CD4-positive, alpha-beta T cell treated with Interleukin-4 for 4 hours (primary cell): Measurements from ENCODE around the gene MYO1B.

Experiments
- DNase-seq: peaks from one replicate; pipeline ENCODE4 v3.0.0-alpha.2; 2020

MYO1B gene

GRCh38 chr2:191369034-191369433, 123.8 kb downstream of the MYO1B start:
- no peak for DNase-seq

- no peak for DNase-seq
Measured at GRCh38 chr2:191374366-191374765, 129.2 kb downstream of the MYO1B start.

GRCh38 chr2:191374939-191375338, 129.7 kb downstream of the MYO1B start:
- no peak for DNase-seq

GRCh38 chr2:191376981-191377629, 131.9 kb downstream of the MYO1B start:
- no peak for DNase-seq

GRCh38 chr2:191379375-191379774, 134.2 kb downstream of the MYO1B start:
- no peak for DNase-seq

- DNase-seq, result no peak
Measured at GRCh38 chr2:191382801-191383200, 137.6 kb downstream of the MYO1B start.

- no peak for DNase-seq
Measured at GRCh38 chr2:191383486-191383885, 138.3 kb downstream of the MYO1B start.

GRCh38 chr2:191384829-191385228, 139.6 kb downstream of the MYO1B start:
- DNase-seq, result no peak

- DNase-seq, result no peak
Measured at GRCh38 chr2:191385416-191386160, 140.4 kb downstream of the MYO1B start.

GRCh38 chr2:191386938-191387536, 141.8 kb downstream of the MYO1B start:
- no peak for DNase-seq

GRCh38 chr2:191389288-191389687, 144.1 kb downstream of the MYO1B start:
- DNase-seq, result no peak

- DNase-seq, result no peak
Measured at GRCh38 chr2:191391171-191391570, 146.0 kb downstream of the MYO1B start.

- no peak for DNase-seq
Measured at GRCh38 chr2:191394043-191394442, 148.8 kb downstream of the MYO1B start.

GRCh38 chr2:191396794-191397193, 151.6 kb downstream of the MYO1B start:
- no peak for DNase-seq

GRCh38 chr2:191399601-191400000, 154.4 kb downstream of the MYO1B start:
- no peak for DNase-seq

GRCh38 chr2:191401287-191401686, 156.1 kb downstream of the MYO1B start:
- no peak for DNase-seq

GRCh38 chr2:191402966-191403565, 157.9 kb downstream of the MYO1B start:
- DNase-seq, result no peak

- DNase-seq, result no peak
Measured at GRCh38 chr2:191404568-191404991, 159.4 kb downstream of the MYO1B start.

GRCh38 chr2:191405546-191405945, 160.3 kb downstream of the MYO1B start:
- no peak for DNase-seq

GRCh38 chr2:191410646-191411436, 165.6 kb downstream of the MYO1B start:
- no peak for DNase-seq

- no peak for DNase-seq
Measured at GRCh38 chr2:191411472-191411871, 166.3 kb downstream of the MYO1B start.

GRCh38 chr2:191412353-191412752, 167.1 kb downstream of the MYO1B start:
- no peak for DNase-seq

GRCh38 chr2:191415101-191415500, 169.9 kb downstream of the MYO1B start:
- DNase-seq, result no peak
